ENCODE results near the gene NAB2. TPM values are rescaled to one million over a fixed set of nuclear protein-coding genes. Genes with fewer than 3 reads are reported as not detected.
"Not testable (repeated sequence)": the region's sequence is repeated elsewhere in the genome, so short reads cannot be mapped to it uniquely, and the experiment has no call there.

The NAB2 gene, protein sequence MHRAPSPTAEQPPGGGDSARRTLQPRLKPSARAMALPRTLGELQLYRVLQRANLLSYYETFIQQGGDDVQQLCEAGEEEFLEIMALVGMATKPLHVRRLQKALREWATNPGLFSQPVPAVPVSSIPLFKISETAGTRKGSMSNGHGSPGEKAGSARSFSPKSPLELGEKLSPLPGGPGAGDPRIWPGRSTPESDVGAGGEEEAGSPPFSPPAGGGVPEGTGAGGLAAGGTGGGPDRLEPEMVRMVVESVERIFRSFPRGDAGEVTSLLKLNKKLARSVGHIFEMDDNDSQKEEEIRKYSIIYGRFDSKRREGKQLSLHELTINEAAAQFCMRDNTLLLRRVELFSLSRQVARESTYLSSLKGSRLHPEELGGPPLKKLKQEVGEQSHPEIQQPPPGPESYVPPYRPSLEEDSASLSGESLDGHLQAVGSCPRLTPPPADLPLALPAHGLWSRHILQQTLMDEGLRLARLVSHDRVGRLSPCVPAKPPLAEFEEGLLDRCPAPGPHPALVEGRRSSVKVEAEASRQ
- 15.1 and 35.8 TPM in 2 replicates for total RNA-seq (2014; rRNA removed; shearing (Covaris generic); ENCODE audit: low replicate concordance)

DNA sequence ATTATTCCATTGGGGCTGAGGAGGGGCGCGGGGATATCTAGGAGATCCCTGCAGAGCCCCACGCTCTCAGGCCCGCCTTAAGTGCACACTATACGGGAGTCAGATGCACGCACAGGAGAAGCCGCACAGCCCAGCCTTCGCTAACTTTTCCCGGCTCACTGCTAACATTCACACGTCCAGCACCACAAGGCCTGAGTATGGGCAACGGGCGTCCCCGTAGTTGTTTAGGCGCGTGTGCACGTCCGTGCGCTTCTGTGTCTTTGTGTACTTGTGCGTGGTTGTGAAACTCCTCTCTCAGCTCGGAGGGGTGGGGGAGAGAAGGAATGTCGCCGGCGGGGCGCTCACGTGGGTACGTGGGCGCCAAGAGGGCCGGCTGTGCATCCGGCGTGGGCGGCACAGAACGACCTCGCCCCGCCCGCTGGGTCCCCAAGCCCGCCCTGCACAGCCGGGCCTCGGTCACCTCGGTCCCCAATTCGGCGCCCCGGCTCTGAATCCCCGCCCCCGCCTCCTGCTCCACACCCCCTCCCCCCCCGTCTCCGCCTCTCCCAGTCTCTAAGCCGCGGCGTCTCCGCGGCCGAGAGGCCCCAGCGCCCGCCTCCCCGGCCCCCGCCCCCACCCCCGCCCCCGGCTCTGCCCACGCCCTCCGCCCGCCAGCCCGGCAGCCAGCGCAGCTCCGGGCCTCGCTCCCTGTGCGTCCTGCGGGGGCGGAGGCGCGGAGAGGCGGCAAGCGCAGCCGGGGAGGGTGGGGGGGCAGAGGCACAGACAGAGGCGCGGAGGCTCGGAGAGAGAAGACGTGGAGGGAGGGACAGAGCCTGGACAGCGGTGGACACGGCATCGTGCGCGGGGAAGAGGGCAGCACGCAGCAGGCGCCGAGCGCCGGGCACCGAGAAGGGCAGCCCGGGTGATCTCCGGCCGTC, at the start of gene NAB2:
NAB2 (plus strand) TSS at position 761 of the 917 bp plus-strand sequence. CDS start 158 bp downstream, outside the sequence.
- in situ Hi-C loops (cut with HindIII; ENCODE audit: low pct_unique_long_range_greater_than_20kb, low sequenced_read_pairs) = no loop called here

DNA sequence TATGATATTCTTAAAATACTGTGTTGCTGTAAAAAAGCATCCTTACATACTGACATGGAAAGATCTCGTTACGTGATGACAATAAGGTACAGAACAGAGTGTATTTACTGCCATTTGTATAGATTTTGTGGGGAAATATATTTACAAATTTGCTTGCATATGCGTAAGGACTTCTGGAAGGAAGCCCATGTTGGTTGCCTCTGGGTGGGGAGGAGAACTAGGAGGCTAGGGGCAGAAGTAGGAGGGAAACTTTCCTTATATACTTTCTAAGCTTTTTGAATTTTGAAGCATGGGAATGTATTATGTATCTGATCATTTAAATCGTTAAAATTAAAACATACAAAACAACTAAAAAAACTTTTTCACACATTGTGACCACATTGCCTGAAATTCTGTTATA, 48.7 kb upstream of the NAB2 start:
- in situ Hi-C loops (cut with HindIII; ENCODE audit: low pct_unique_long_range_greater_than_20kb, low sequenced_read_pairs) = no loop called here
- no peak for DNase-seq (ENCODE audit: low read depth)

More for the DNA sequence above, at the start of gene NAB2:
- DNase-seq (ENCODE audit: low read depth) = peak; percentile 98

DNA sequence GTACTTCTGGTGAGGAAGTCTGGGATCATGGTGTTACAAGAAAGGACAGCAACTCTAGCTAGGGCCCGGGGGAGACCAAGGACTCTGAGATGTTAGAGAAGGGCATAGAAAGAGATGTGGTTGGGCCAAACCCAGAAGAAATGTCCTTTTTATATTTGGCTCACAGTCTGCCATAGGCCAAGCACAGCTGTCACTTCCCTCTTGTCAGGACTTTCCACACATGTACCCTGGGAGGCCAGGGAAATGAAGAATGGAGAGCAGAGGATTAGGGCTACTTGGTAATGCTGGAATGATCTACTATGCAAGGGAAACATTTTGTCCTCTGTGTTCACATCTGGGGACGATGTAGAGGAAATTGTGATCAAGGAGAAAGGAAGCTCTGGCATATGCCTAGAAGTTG, 48.2 kb upstream of the NAB2 start:
- in situ Hi-C loops (cut with HindIII; ENCODE audit: low pct_unique_long_range_greater_than_20kb, low sequenced_read_pairs) = no loop called here
- no peak for DNase-seq (ENCODE audit: low read depth)

DNA sequence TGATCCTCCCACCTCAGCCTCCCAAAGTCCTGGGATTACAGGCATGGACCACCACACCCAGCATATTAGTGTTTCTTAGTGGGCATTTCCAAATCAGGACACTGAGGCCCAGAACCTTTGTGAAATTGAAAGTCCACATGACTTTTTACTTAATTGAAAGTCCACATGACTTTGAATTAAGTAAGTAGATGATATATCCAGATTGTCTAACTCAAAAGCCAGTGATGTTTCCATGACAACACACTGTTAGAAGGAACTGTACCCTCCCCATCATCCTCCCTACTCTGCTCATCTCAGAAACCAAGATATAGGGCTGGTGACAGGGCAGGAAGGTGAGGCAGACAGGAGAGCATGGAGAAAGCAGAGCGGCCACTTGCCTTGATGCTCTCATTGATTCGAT, 46.2 kb upstream of the NAB2 start:
- in situ Hi-C loops (cut with HindIII; ENCODE audit: low pct_unique_long_range_greater_than_20kb, low sequenced_read_pairs) = no loop called here
- no peak for DNase-seq (ENCODE audit: low read depth)

DNA sequence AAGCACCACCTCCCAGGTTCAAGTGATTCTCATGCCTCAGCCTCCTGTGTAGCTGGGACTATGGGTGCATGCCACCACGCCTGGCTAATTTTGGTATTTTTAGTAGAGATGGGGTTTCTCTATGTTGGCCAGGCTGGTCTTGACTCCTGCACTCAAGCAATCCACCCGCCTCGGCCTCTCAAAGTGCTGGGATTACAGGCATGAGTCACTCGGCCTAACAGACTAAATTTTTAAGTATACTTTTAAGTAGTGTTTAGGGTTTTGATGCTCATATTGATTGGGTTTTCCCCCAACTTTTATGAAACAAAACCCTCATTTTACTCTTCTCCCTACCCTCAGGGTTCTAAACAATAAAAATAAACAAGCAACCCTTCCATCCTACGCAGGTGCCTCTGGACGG, 44.4 kb upstream of the NAB2 start:
- no peak for DNase-seq (ENCODE audit: low read depth)
- in situ Hi-C loops (cut with HindIII; ENCODE audit: low pct_unique_long_range_greater_than_20kb, low sequenced_read_pairs) = no loop called here

DNA sequence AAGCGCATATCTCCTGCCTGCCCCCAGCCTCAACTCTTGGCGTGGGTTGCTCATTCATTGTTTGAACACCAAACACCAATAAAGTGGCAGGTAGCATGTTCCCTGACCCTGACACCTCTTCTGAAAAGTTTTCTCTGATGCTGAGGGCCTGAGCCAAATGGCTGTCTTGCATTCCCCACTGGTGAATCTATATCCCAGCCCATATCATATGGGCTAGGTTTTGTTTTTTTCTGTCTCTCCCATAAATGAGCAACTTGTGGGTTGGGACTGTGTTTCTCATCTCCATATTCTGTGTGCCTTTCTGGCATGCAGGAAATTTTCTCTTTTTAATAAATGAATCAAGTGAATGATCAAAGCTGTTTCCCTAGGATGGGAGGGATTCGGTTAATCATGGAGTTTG, 44.0 kb upstream of the NAB2 start:
- DNase-seq (ENCODE audit: low read depth) = no peak
- in situ Hi-C loops (cut with HindIII; ENCODE audit: low pct_unique_long_range_greater_than_20kb, low sequenced_read_pairs) = no loop called here

DNA sequence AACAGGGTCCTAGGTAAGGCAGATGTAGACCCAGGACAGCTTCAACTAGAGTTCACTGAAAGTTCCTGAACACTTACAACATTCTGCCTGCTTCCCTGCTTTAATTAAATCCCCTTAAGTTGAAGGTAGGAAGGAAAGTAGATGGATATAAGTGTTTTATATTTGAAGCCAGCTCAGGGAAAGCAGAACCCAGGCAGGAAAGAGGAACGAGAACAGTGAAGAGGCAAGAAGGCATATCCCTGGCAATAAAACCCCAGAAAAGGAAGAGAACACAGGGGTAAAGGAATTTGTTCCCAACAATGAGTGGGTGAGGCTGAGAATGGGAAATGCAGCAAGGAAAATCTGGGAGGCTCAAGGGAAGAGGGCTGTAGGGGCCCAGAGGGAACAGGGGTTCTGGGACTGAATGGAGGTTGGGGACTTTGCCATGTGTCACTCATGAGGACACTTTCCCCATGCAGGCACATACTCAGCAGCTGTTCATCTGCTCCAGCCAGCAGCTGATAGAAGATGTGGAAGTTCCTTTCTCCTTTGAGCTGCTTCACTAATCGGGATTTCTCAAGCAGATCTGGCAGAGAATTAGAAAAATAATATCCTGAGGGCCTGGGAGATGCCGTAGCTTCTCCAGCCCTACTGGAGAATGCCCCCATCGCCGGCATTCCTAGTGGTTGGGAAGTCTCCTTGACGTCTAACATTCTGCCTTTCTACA, 42.7 kb upstream of the NAB2 start:
- DNase-seq (ENCODE audit: low read depth) = no peak
- in situ Hi-C loops (cut with HindIII; ENCODE audit: low pct_unique_long_range_greater_than_20kb, low sequenced_read_pairs) = no loop called here

DNA sequence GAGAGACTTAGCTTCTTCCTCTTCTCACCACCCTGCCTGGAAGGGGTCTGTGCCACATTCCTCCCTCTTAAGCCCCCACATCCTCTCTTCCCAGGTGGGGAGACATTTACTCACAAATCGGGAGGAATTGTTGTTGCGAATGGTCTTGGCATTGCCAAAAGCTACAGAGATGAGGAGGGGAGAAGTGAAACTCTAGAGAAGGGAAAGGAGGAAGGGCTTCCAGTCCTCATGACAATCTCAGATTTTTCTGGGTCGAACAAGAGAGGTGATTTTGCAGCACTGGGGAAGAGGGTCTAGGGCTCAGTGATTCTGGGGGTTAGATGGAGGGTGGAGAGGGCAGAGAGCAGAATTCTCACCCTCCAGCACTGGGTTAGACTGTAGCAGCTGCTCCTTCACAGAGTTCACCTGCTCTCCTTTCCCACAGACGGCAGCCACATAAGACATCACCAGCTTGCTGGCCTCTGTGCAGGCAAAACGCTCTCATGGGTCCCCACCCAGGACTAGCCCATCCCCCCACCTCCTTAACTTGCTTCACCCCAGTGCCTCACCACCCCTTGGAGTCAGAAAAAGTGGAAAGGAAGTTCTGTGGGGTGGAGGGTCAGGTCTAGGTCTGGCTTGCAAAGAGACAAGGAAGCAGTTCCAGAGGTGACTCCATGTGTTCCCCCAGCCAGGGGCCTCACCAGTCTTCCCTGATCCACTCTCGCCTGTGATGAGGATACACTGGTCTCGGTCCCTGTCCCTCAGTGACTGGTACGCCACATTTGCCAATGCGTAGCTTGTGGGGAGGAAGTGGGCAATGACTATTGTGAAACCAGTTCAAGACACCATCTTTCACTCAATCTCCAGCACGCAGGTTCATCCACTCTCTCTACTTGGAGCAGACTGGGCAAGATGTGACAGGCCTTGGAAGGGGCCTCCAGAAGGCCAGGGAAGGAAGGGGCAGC, 41.7 kb upstream of the NAB2 start:
- DNase-seq (ENCODE audit: low read depth) = no peak
- in situ Hi-C loops (cut with HindIII; ENCODE audit: low pct_unique_long_range_greater_than_20kb, low sequenced_read_pairs) = no loop called here

DNA sequence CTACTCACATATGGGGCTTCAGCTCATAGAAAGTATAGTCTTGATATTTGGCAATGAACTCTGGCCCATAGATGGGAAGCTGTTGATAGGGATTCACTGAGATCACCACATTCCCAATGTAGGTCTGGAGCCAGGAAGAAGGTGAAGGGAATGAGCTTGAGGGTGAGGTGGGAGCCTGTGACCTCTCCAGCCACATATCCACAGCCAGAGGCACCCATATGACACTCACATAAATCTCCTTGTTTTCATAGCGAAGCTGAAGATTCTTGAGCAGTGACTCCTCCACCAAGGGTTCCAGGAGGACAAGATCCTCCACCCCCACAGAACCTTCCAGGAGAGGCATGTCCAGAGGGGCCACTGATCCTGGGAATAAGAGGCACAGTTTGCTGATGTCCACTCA, 40.9 kb upstream of the NAB2 start:
- in situ Hi-C loops (cut with HindIII; ENCODE audit: low pct_unique_long_range_greater_than_20kb, low sequenced_read_pairs) = no loop called here
- DNase-seq (ENCODE audit: low read depth) = peak; percentile 12

DNA sequence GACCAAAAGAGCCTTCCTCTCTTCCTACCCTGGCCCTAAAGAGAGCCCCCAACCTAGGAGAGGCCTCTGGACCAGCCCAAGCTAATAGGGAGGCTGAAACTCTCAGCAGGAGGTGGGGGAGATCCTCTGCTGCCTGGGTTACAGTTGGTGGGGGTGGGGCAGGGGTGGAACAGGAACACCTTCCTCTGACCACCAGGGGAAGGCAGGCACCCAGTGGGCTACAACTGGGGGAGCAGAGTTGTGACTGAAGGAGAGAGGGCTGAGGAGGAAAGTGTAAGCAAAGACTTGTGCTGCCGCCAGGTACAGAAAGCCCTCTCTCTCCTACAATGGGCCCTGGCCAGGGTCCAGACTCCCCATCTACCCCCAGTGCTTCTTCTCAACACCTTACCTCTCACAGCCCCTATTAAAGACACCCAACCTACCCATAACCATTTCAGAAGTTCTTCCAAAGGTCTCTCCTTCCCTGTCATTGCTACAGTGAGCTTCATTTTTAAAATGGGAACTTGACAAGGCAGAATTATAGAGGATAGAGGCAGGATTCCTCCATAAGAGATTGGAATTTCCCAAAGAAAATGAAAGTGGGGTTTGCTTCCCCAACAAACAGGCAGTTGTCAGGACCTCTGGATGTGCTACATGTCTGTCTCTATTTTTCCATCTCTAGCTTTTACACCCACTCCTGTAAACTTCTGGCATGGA, 40.3 kb upstream of the NAB2 start:
- DNase-seq (ENCODE audit: low read depth) = no peak
- in situ Hi-C loops (cut with HindIII; ENCODE audit: low pct_unique_long_range_greater_than_20kb, low sequenced_read_pairs) = no loop called here

DNA sequence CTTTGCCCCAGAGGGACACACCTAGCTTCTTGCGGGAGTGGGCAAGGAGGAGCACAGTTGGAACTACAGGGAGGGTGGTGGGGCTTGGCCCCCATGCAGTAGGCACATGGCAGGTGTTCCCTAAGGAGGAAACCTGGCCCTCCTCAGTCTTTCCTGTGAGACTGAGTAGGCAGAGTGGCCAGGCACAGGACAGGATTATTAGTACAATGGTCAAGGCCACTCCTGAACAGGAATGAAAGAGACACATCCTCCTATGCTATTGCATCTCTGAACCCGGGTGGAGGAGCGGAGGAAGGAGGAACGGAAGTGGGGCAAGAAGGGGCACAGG, 39.8 kb upstream of the NAB2 start:
- no peak for DNase-seq (ENCODE audit: low read depth)
- in situ Hi-C loops (cut with HindIII; ENCODE audit: low pct_unique_long_range_greater_than_20kb, low sequenced_read_pairs) = no loop called here

DNA sequence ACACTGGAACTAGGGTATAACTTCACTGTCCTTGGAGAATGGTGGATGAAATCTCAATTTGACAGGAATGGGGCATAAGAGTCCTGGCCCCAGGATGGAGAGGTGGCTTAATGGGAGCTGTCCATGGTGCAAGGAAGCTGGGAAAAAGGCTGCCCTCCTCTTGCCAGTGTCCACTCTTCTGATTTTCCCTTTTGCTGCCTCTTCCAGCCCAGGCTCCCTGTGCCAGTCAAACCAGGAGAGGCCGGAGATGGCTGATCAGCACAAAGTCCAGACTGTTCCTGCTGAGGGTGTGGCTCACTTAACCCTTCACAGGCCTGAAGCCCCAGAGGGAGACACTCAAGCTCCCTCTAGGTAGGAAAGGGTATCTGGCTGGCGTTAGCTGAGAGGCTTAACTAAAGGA, 39.0 kb upstream of the NAB2 start, which contains the start of gene MYO1A:
MYO1A (minus strand) TSS at position 240 of the 400 bp plus-strand sequence. CDS start 1,806 bp downstream, outside the sequence.
- in situ Hi-C loops (cut with HindIII; ENCODE audit: low pct_unique_long_range_greater_than_20kb, low sequenced_read_pairs) = no loop called here
- DNase-seq (ENCODE audit: low read depth) = peak; percentile 27

DNA sequence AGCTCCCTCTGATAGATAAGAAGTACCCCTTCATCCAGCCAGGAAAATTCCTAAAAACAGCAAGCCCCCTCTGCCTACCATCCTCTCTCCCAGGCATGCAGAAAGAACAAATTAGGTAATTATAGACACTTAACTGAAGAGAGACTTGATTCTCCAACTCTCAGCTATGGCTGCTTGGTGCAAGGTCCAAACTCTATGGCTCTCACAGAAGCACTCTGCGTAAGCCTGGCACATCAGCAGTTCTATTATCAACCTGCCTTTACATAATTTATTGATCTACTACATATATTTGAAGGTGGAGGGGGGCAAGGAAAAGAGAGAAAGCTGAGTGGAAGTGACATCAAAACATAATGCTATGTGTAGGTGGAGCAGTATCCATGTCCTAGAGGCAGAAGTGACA, 37.9 kb upstream of the NAB2 start:
- DNase-seq (ENCODE audit: low read depth) = no peak
- in situ Hi-C loops (cut with HindIII; ENCODE audit: low pct_unique_long_range_greater_than_20kb, low sequenced_read_pairs) = no loop called here

DNA sequence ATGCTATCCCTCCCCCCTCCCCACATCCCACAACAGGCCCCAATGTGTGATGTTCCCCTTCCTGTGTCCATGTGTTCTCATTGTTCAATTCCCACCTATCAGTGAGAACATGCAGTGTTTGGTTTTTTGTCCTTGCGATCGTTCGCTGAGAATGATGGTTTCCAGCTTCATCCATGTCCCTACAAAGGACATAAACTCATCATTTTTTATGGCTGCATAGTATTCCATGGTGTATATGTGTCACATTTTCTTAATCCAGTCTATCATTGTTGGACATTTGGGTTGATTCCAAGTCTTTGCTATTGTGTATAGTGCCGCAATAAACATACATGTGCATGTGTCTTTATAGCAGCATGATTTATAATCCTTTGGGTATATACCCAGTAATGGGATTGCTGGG, 35.8 kb upstream of the NAB2 start:
- DNase-seq (ENCODE audit: low read depth); in situ Hi-C loops (cut with HindIII; ENCODE audit: low pct_unique_long_range_greater_than_20kb, low sequenced_read_pairs): not testable (repeated sequence)

DNA sequence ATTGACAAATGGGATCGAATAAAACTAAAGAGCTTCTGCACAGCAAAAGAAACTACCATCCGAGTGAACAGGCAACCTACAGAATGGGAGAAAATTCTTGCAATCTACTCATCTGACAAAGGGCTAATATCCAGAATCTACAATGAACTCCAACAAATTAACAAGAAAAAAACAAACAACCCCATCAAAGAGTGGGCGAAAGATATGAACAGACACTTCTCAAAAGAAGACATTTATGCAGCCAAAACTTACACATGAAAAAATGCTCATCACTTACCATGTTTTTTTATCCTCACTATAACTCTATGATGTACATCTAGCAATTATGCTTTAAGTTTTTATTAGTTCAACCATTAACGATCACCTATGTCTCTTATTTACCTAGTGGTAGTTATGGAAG, 35.0 kb upstream of the NAB2 start:
- DNase-seq (ENCODE audit: low read depth); in situ Hi-C loops (cut with HindIII; ENCODE audit: low pct_unique_long_range_greater_than_20kb, low sequenced_read_pairs): not testable (repeated sequence)

DNA sequence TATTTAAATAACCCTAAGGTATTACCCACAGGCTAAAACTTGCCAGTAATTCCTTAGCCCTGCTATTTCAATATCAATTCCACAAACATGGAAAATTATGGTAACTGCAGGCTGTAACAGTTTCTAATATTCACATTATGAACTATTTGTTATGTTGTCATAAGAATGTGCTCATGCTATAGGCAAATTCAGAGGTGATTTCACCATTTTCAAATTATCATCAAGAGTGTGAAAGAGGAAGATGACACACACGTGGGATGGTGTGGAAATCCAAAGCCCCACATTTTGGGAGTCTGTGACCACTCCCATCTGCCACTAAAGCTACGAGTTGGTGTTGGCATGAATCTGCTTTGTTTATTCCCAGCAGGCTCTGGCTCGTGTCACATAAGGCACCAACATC, 33.1 kb upstream of the NAB2 start:
- no peak for DNase-seq (ENCODE audit: low read depth)
- in situ Hi-C loops (cut with HindIII; ENCODE audit: low pct_unique_long_range_greater_than_20kb, low sequenced_read_pairs) = no loop called here

Measured in Caki2 (cell line).